NT2/D1 (cell line): ENCODE measurements around the gene SH3BP4.

Source experiments
- SUZ12 ChIP-seq: IDR thresholded peaks from 2 replicates; pipeline ENCODE4 v1.6.1; 2011; ENCODE audit not compliant: insufficient read length, insufficient read depth; ENCODE audit errors: extremely low read depth
- YY1 ChIP-seq: IDR thresholded peaks from 2 replicates; pipeline ENCODE4 v1.6.1; 2011; ENCODE audit not compliant: insufficient read length, insufficient read depth
- ZNF274 ChIP-seq: IDR thresholded peaks from 2 replicates; pipeline ENCODE4 v1.6.1; 2011; ENCODE audit warnings: mild to moderate bottlenecking, low read depth, low read length

DNA sequence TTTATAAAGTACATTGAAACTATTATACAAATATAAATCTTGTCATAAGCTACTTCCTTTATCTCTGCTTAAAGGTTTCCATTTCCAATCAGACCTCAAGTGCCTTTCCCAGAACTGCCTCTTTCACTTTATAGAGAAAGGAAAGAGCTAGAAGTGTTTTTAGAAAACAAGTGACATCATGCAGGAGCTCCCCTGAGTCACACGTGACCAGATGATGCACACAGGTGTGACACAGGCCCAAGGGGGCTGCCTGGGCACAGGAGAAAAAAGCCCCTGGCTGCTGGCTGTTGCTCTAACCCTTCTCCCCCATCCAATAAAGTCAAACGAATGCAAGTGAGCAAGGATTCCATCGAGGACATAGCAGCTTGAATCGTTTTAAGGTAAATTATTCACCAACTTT, 21.4 kb upstream of the SH3BP4 start:
- TF ChIP-seq ZNF274 = no peak
- no peak for TF ChIP-seq YY1
- no peak for TF ChIP-seq SUZ12
